IPS-NIHi7 (cell line): Measurements from ENCODE around the gene IMMP2L.

Experiments
- DNase-seq: peaks from one replicate; pipeline ENCODE4 v3.0.0; 2012; ENCODE audit warnings: mixed read lengths; ENCODE audit errors: extremely low spot score

The IMMP2L gene

DNA sequence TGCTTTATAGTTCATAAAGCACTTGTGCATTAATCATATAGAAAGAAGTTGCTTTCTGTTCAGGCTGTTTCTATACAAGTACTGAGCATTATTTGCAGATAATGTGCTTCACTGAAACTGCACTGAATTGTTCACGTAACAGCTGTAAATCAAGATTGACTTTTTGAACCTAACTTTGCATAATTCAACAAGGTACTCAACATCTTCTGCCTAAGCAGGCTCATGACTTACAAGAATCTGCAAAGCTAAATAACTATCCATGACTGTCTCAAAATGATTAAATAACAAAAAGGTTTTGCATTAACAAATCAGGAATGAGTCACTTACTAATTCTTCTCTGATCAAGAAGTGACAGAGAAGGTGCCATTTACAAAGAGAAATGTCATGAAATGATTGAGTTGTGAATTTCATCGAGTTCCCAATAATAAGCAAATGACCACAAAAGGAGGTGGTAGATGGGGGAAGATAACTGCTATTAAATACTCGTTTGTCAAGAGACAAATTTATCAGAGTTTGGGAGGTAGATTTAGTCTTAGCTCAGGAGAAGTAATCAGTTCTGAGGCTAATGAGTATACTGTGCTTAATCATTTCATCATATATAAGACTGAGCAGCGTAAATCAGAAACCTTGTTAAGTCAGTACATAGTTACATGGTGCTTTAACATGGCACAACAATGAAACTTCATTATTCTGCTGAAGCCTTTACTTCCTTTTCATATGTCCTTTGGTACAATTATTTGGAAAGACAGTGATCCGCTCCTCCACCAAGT lies 632.6 kb downstream of the IMMP2L start:
- no peak for DNase-seq

DNA sequence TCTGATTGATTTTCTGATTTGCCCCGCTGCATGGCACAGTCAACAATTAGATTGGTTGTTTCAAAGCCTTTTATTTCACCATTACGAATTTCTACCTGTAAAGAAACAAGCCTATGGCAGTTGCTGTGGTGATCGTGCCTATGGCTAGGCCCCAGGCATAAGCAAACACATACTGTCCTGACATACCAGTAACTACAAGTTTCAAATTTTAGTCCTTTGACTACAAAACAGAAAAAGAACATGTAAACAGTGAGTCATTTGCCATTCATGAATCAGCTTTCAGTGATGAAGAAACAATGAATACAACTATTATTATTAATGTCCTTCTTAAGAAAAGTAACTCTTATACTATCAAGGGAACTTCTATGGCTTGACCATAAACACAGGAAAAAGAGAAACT lies 639.4 kb downstream of the IMMP2L start:
- no peak for DNase-seq

DNA sequence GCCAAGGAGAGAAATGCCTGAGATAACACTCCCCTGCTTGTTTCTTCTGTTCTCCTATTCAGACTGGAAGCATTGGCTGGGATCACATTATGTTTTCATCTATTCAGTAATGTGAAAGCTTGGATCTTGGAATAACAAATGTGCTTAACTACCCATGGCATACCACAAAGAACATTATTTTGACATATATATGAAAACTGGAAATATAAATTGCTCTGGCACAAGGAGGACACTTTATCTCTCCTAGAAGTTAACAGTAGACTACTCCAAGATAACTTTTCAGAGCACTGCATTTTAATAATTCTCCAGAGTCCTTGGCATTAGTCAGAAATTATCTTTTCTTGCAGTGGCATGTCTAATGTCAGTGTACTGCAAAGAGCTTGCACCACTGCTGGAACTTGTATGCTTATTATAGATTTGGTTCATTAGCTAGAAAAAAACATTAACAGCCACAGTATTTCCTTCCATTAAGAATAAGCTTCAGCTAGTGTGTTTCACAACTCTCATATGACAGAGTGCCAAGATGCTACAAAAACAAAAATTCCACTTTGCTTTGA lies 640.6 kb downstream of the IMMP2L start:
- DNase-seq: no peak

DNA sequence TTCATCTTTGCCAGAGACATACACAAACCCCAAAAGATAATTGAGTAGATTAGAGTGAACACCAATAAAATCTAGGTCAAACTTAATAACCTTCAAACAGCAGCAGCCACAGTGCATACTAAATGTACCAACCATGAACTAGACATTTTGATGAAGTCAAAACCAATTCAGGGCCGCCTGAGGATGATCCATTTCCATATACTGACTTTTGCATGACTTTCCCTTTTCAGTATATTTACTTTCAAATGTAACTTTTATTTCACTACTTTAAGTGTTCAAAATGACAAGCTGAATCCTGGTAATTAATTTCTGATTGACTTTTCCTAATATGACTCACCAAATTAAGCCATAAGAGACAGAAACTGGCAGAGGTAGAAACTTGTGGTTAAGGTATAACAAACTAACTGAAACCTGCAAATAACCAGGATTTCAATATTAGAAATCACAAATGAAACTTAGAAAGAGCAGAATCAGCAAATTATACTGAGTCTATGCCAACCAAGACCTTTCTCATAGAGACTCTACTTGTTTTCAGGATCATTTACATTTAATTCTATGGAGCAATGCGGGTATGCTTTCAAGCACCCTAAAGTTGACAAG lies 643.2 kb downstream of the IMMP2L start:
- DNase-seq: no peak

DNA sequence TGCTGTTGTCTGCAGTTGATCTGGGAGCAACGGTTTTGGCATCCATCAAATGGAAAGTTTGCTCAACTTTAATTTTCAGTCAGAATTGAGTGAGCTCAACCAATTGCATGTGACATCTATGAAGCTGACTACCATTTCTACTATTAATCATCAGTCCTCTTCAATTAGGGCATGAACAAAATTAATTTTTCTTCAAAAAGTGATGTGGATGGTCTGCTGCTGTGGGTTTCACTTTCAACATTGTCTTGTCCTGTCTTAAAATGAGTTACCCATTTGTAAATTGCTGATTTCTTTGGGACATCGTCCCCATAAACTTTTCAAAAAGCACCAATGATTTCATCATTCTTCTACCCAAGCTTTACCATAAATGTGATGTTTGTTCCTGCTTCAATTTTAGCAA lies 648.0 kb downstream of the IMMP2L start:
- DNase-seq: no peak

DNA sequence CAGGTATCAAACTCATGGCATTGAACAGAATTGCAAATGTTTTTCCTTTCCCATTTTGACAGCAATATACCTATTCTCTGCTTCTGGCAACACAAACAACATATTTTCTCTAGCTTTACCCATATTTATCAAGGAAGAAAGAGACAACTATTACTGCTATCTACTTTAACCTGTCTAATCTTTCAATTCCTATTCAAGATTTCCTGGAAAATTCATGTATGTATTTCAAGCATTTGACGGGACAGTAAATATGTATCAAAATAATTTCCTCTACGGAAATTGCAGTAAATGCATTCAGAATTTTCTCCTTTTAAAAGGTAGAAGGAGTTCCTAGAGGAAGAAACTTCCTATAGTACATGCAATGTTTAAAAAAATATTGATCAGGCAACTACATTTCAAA lies 650.7 kb downstream of the IMMP2L start:
- no peak for DNase-seq

DNA sequence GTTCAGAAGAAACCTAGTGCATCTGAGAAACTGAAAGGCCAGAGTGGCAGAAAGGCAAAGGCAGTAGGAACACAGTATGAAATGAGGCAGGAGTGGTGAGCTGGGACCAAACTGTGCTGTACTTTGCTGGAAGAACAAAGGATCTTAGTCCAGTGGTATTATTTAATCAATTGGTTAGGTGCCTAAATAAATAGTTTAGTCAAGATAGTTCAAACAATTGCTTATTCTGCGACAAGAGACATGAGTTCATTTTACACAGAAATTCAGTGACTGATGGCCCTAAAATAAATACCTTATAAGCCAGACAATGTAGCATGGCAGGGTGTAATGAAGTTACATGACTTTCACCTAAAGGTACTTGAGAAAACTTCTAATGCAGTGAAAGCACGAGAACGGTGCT lies 653.2 kb downstream of the IMMP2L start:
- DNase-seq: no peak

DNA sequence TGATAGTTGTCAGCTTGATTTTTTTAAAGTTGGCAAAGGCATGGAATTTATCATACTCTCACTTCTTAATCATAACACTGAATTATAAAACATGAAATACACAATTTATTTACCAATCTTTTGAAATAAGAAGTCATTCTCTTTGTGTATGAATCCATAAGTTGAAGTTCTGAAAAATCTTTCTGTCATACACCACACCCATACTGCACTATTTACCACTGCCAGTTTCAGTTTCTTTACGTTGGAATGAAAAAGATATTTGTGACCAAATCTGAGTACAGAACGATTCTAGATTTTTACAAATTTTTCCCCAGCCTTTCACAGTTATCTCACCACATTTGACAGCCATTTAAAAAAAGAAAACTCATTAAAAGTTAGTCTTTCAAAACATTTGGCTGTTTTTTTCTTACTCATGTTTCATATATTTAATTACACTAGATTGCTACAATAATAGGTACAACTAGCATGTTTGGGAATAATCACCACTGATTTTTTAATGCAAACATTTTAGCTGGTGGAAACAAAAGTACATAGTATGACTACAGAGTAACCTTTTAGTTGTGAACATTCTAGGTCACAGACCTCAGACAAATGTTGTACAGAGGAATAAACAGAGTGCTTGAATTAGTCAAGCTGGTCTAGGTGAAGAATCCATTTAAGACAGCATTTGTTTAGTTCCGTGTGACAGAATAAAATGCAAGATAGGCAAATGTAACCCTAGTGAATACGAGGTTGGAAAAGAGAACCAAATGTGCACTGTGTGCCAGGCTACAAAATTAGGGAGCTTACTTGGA lies 656.3 kb downstream of the IMMP2L start:
- DNase-seq: no peak

DNA sequence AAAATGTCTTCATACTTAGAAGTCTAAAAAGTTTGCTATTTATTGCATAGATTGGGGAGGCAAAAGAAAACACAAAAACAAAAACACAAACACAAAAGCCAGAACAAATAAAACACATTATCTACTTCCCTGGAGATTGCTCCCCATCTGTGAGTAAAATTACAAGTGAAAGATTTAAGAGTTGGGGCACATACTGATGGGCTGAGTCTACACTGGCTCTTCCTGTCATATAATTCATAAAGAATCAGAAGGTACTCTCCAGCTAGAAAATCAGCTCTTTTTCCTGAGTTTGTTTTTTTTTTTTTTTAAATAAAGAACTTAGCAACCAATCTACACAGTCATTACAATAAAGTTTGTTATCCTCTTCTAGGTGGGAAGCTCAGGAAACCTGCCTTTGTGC lies 663.8 kb downstream of the IMMP2L start:
- DNase-seq: no peak

DNA sequence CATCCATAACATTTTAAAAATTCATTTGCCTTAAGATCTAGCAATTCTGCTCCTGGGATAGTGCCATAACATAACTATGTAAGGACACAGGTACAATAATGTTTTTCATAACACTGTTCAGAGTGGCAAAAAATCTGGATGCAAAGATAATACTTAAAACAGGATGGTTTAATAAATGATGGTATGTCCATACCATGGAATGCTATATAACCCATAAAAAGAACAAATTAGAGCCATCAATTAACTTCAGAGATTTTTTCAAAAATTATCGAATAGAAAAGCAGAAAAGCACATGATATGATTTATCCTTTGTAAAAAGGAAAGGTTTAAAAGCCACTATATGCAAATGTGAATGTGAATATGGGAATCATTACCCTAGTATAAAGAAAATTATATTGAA lies 664.8 kb downstream of the IMMP2L start:
- DNase-seq: no peak

DNA sequence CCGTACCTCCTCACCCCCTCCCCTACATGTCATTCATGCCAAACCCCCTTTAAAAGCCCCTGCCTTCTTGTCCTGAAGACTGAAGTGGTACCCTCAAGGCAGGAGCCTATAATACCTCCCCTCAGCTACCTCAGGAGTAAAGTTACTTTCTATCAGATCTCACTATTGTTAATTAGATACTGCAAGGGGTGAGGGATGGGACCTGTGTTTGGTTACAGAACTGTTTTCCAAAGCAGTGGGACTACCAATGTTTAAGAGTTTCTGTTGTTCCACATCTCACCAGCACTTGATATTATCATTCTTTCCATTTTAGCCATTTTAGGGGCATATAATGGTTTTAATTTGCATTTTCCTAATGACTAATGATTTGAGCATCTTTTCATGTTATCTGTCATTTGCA lies 668.2 kb downstream of the IMMP2L start:
- DNase-seq: no peak

DNA sequence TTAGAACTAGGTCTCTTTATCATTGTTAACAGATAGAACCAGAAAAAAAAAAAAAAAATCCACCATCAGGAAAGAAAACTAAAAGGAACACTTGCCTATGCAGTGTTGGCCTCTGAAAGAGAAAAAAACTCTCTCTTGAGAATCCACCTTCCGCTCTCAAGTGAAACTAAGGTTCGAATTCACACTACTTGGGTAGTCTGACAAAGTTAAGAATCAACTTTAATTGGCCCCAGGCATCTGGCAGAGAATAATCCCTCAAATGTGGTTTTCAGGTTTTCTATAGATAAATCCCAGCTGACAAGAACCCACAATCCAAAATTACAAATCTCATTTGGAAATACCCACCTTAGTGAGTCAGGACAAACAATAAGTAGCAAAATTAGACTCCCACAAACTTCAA lies 671.1 kb downstream of the IMMP2L start:
- no peak for DNase-seq

DNA sequence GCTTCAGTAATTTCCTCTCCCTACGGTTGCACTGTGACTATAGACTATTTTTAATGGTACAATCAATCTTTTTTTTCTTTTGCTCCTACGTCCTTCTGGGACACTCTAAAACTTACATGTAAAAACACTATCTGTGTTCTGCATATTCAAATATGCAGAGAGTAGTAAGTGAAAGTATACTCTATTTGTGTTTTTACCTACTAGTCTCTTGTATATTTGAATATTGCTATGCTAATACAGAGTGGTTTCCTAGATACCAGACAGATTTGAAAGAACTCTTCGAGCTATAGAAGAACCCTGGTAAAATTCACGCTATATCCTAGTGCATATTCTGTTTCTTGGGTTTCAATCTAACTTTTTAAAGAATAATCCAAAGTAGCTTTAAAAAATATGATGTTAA lies 672.2 kb downstream of the IMMP2L start:
- DNase-seq: no peak

DNA sequence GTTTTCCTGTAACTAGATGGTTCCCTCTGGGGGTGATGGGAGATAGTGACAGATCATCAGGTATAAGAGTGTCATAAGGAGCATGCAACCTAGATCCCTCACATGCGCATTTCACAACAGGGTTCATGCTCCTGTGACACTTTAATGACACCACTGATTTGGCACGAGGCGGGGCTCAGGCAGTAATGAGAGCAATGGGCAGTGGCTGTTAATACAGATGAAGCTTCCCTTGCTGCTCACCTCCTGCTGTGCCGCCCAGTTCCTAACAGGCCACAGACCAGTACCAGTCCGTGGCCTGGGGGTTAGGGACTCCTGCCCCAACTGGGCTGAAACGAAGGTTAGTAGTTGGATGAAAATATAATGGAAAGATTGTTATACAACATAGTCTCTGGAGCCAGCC lies 673.0 kb downstream of the IMMP2L start:
- DNase-seq: no peak

DNA sequence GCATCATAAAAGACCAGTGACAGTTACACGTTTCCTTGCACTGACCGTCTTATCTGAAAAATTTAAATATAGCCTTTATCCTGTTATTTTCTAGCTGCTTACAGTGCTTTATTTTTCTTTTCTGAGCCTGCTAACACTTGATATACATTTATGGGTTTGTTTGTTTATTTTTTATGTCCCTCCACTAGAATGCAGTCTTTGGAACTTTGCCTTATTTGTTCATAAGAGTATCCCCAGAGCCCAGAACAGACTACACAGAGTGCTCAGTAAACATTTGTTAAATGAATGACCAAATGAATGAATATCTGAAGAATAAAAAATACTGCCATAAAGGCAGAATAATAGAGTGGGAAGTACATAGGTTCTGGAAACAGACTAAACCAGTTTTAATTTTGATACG lies 673.7 kb downstream of the IMMP2L start:
- DNase-seq: no peak

DNA sequence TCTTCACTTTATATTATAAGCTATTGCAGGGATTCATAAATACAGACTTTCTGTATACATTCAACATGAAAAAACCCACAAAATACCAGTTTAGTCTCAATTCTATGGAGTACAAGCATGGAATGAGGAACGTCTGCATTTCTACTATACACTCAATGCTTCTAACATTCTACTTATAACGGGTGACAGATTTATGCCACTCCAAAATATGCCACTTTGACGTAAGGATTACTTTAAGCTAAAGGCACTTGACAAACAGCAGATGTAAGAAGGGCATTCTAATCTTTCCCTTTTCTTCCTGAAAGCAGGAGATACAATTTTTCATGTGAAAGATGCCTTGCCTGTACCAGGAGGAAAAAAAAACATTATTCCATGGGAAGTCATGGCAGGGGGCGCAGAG lies 676.8 kb downstream of the IMMP2L start:
- DNase-seq: no peak

DNA sequence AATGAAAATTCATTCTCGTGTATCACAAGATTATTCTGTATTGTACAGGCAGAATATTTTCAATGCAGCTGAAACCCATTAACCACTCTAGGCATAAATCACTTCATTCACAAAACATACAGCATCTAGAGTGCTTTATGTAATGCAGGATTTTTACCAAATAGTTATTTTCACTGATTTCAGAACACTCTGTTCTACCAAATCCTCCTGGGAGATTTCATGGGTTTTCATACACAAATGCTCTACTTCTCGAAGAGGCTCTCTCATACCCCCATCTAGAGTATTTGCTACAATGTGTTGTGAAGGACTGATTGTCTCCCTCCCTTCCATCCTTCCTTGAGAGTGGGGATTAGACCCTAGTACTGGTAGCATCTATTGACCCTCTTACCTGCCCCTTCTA lies 680.6 kb downstream of the IMMP2L start:
- no peak for DNase-seq

DNA sequence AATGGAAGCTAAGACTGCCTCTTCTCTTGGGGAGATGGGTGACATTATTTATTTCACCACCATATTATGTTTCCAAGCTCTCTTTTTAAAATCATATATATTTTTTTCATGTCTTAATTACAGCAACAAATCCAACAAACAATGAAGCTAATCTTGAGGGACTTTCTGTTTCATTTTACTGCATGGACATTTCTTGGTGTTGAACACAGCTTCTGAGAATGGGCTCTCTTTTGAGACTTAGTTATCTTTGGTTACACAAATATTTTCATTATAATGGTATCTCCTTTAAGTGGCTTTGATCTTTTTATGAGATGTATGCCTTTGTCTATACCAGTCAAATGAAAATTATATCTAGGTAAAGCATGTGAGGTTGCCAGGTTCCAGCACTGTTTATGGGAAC lies 681.3 kb downstream of the IMMP2L start:
- DNase-seq: no peak

DNA sequence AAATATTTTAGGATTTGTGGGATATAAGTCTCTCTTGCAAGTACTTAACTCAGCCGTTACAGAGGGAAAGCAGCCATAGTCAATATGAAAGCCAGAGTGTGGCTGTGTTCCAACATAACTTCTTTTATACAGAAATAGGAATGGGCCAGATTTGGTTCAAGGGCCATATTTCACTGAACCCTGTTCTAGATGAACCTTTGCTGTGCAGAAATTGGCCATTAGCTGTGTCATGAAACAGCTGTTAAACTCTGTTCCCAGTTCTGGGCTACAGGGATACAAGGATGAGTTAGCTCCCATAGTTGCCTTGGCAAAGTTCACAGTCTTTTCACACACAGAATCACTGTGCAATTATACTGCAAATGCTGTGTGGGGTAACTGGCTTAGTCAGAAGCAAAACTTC lies 685.3 kb downstream of the IMMP2L start:
- DNase-seq: no peak

DNA sequence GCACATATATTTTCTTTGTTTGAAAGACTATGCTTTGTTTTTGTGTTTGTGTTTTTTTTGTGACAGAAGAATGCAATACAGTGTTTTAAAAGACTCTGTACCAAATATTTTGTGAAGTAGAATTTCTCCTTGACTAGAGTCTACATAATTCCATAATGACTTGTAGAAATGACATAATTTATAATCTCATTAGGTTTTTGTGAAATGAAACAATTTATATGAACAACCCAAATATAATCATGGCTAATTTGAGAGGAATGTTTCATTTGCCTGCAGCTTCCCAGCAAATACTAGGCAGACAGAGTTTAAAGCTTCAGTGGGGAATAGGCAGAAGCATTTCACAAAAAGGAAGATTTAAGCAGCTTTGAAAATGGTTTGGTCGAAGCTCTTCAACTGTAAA lies 686.9 kb downstream of the IMMP2L start:
- no peak for DNase-seq

DNA sequence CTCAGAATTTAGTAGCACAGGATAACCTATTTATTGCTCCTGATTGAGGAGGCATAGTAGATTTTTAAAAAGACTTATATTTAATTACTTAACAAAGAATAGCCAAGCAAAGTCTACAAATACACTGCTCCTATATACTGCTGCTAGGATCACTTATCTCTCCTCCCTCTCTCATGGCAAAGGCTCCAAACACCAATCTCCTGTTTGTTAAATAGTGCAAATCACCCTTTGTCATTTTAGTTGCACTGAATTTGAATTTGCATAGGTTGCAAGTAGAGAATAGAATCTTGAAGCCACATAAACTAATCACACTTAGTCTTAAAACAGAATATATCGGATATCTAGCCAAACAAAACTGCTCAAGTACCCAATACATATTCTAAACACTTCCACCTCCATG lies 690.4 kb downstream of the IMMP2L start:
- no peak for DNase-seq

DNA sequence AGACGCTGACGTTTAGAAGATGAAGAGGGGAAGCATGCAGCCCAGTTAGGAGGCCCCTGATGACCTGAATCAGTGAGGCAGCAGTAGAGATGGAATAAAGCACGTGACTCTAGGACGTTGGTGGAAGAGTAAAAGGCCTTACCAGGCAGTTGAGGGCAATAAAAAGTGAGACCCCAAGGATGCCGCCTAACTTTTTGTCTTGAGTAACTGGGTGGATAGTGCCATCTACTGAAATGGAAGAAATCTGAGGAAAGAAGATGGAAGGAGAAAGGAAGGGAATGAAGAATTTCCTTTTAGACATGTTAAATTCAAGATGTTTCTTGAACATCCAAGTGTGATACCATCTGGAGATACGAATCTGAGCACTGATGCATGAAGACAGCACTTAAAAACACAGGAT lies 691.4 kb downstream of the IMMP2L start:
- peak; percentile 10 for DNase-seq

DNA sequence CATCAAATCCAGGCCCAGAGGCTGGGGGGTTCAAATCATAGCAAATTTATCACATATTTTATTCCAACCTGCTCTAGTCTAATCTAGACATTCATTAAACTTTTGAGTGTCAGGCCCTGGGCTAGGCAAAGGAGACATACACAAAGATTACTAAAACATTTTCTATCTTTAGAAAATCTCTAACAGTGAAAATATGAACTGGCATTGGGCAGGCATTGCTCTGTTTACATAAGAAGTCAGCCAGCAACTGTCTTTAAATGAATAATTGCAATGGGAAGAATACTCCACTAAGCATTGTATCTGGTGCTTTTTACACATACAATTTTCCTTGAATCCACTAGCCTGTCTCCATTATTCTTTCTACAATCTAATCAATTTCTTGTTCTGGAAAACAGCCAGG lies 693.8 kb downstream of the IMMP2L start:
- no peak for DNase-seq
